IMR-90 (cell line): ENCODE data around the gene LILRA2. TPM values are rescaled to one million over a fixed set of nuclear protein-coding genes. Genes with fewer than 3 reads are reported as not detected.
"Not testable (repeated sequence)": the region's sequence is repeated elsewhere in the genome, so short reads cannot be mapped to it uniquely, and the experiment has no call there.

Source experiments
- ATAC-seq: fragments of 200-7000 bp; cut with Tn5 transposase; 2 replicates; pipeline ENCODE4 v1.9.1; 2020; ENCODE audit warnings: low read depth, mild to moderate bottlenecking, moderate library complexity
- BruUV-seq: library from RNA; stranded (reverse); fragments of 400-500 nt; replicated peaks from 2 replicates; lab custom pipeline; 2021; lab: Mats Ljungman, UMichigan
- CTCF ChIA-PET: fragments of 300-600 bp; formaldehyde crosslinking; extraction: SDS; loops from one replicate; lab custom pipeline; 2021; ENCODE audit warnings: antibody characterized with exemption; lab: Yijun Ruan, JAX
- POLR2A ChIA-PET: fragments of 300-600 bp; sonication (Branson Sonifier 250); formaldehyde crosslinking; loops from one replicate; lab custom pipeline; 2022; ENCODE audit warnings: antibody characterized with exemption; ENCODE audit not compliant: unreplicated experiment; lab: Charles Lee
- DNase-seq: peaks from one replicate; pipeline ENCODE4 v3.0.0; 2013
- H2AFZ ChIP-seq: replicated peaks from 2 replicates; pipeline ENCODE3; 2013; ENCODE audit warnings: low read length, mild to moderate bottlenecking; ENCODE audit not compliant: poor library complexity
- H2AK5ac ChIP-seq: 2 replicates; pipeline ENCODE4 v1.6.1; 2013; ENCODE audit warnings: low read depth, low read length, inconsistent platforms
- H2AK9ac ChIP-seq: replicated peaks from 2 replicates; pipeline ENCODE3; 2013; ENCODE audit warnings: mild to moderate bottlenecking, low read depth, low read length, moderate library complexity; ENCODE audit not compliant: poor library complexity
- H2BK120ac ChIP-seq: 2 replicates; pipeline ENCODE4 v1.6.1; 2013; ENCODE audit warnings: low read depth, low read length, inconsistent platforms
- H2BK15ac ChIP-seq: 3 replicates; pipeline ENCODE4 v1.6.1; 2013; ENCODE audit warnings: low read depth, low read length, inconsistent platforms
- H2BK20ac ChIP-seq: 2 replicates; pipeline ENCODE4 v1.6.1; 2013; ENCODE audit warnings: low read depth, mild to moderate bottlenecking, inconsistent platforms, low read length, moderate library complexity
- H2BK5ac ChIP-seq: 2 replicates; pipeline ENCODE4 v1.6.1; 2013; ENCODE audit warnings: mild to moderate bottlenecking, low read depth, low read length, inconsistent platforms; ENCODE audit not compliant: poor library complexity, severe bottlenecking
- H3K14ac ChIP-seq: replicated peaks from 2 replicates; pipeline ENCODE4 v1.6.1; 2013; ENCODE audit warnings: low read depth, low read length, inconsistent platforms
- H3K18ac ChIP-seq: 2 replicates; pipeline ENCODE4 v1.6.1; 2013; ENCODE audit warnings: low read depth, low read length, control low read depth
- H3K23ac ChIP-seq: 2 replicates; pipeline ENCODE4 v1.6.1; 2013; ENCODE audit warnings: low read depth, low read length, inconsistent platforms
- H3K27ac ChIP-seq: 2 replicates; pipeline ENCODE4 v1.5.1; 2013; ENCODE audit warnings: mild to moderate bottlenecking, control low read depth, low read length; ENCODE audit not compliant: insufficient read depth
- H3K27me3 ChIP-seq: 2 replicates; pipeline ENCODE4 v1.6.1; 2013; ENCODE audit warnings: low read length; ENCODE audit not compliant: control insufficient read depth, insufficient read depth
- H3K36me3 ChIP-seq: 2 replicates; pipeline ENCODE4 v1.6.1; 2013; ENCODE audit warnings: low read length, mixed read lengths; ENCODE audit not compliant: control insufficient read depth, insufficient read depth
- H3K4ac ChIP-seq: 2 replicates; pipeline ENCODE4 v1.6.1; 2013; ENCODE audit warnings: low read depth, low read length, inconsistent platforms
- H3K4me1 ChIP-seq: 2 replicates; pipeline ENCODE4 v1.6.1; 2013; ENCODE audit warnings: low read length, mixed read lengths; ENCODE audit not compliant: control insufficient read depth, insufficient read depth
- H3K4me2 ChIP-seq: 2 replicates; pipeline ENCODE4 v1.6.1; 2013; ENCODE audit warnings: low read depth, mild to moderate bottlenecking, control low read depth, low read length, moderate library complexity
- H3K4me3 ChIP-seq: 2 replicates; pipeline ENCODE4 v1.5.1; 2013; ENCODE audit warnings: low read depth, mild to moderate bottlenecking, control low read depth, low read length, moderate library complexity; ENCODE audit not compliant: insufficient read depth
- H3K56ac ChIP-seq: 2 replicates; pipeline ENCODE4 v1.6.1; 2013; ENCODE audit warnings: low read length, inconsistent platforms; ENCODE audit not compliant: insufficient read depth; ENCODE audit errors: extremely low read depth
- H3K79me1 ChIP-seq, 2 experiments: 2 replicates each; pipeline ENCODE4 v1.6.1; 2013; ENCODE audit warnings: low read length in 2 of 2, inconsistent platforms in 1 of 2, low read depth in 1 of 2
- H3K9ac ChIP-seq: 2 replicates; pipeline ENCODE4 v1.6.1; 2013; ENCODE audit warnings: low read depth, low read length, control low read depth
- H3K9me1 ChIP-seq: 2 replicates; pipeline ENCODE4 v1.6.1; 2013; ENCODE audit warnings: low read length, inconsistent platforms; ENCODE audit not compliant: insufficient read depth
- H3K9me3 ChIP-seq: 2 replicates; pipeline ENCODE4 v1.6.1; 2013; ENCODE audit warnings: low read length; ENCODE audit not compliant: control insufficient read depth, insufficient read depth
- H4K20me1 ChIP-seq: 2 replicates; pipeline ENCODE4 v1.6.1; 2013; ENCODE audit warnings: low read length, inconsistent platforms; ENCODE audit not compliant: insufficient read depth
- H4K5ac ChIP-seq: 2 replicates; pipeline ENCODE4 v1.6.1; 2013; ENCODE audit warnings: mild to moderate bottlenecking, low read depth, low read length, control low read depth
- H4K8ac ChIP-seq, 2 experiments: 2 replicates each; pipeline ENCODE4 v1.6.1; 2013; ENCODE audit warnings: low read depth in 2 of 2, low read length in 2 of 2, control low read depth in 1 of 2, inconsistent platforms in 1 of 2
- H4K91ac ChIP-seq: 2 replicates; pipeline ENCODE4 v1.6.1; 2013; ENCODE audit warnings: low read depth, low read length, inconsistent platforms; ENCODE audit not compliant: insufficient read depth
- BHLHE40 ChIP-seq: fragments of 150-350 bp; IDR thresholded peaks from 2 replicates; pipeline ENCODE4 v1.6.1; 2016; ENCODE audit warnings: mild to moderate bottlenecking, low read depth, low read length
- CEBPB ChIP-seq: IDR thresholded peaks from 2 replicates; pipeline ENCODE4 v1.6.1; 2012; ENCODE audit warnings: low read depth, low read length, improper control_type of control experiment
- CTCF ChIP-seq: conservative IDR thresholded peaks from 2 replicates; pipeline ENCODE4 v1.5.1; 2012; ENCODE audit warnings: mild to moderate bottlenecking, low read depth, low read length, improper control_type of control experiment
- FOS ChIP-seq: fragments of 150-350 bp; IDR thresholded peaks from 2 replicates; pipeline ENCODE4 v1.6.1; 2016; ENCODE audit warnings: low read depth, low read length
- POLR2A ChIP-seq: IDR thresholded peaks from 2 replicates; pipeline ENCODE4 v1.6.1; 2012; ENCODE audit warnings: mild to moderate bottlenecking, low read depth, low read length
- RAD21 ChIP-seq: IDR thresholded peaks from 2 replicates; pipeline ENCODE4 v1.6.1; 2012; ENCODE audit warnings: low read length, improper control_type of control experiment
- RFX5 ChIP-seq: IDR thresholded peaks from 2 replicates; pipeline ENCODE4 v1.8.0; 2012; ENCODE audit warnings: low read depth, mild to moderate bottlenecking, low read length, moderate library complexity
- WGBS, 2 experiments: methylation state at CpG; one replicate each; pipeline versions ENCODE4 v1.1.5 to v1.1.7; 2013; ENCODE audit warnings: missing lambda C conversion rate in 2 of 2; ENCODE audit not compliant: insufficient read length in 1 of 2; ENCODE audit errors: extremely low coverage in 2 of 2; 5-methylcytosine and 5-hydroxymethylcytosine counted together
- dilution Hi-C: fragments of 300-500 bp; cut with HindIII; formaldehyde crosslinking; loops from one replicate; pipeline ENCODE4 v1.14.3; 2018; ENCODE audit warnings: low sequenced_read_pairs; ENCODE audit not compliant: unreplicated experiment
- in situ Hi-C: fragments of 300-500 bp; cut with MboI; formaldehyde crosslinking; loops from 3 replicates; pipeline ENCODE4 v1.14.3; 2019; ENCODE audit warnings: low sequenced_read_pairs, inconsistent platforms, mixed read lengths
- intact Hi-C: fragments of 100-400 bp; cut with micrococcal nuclease; formaldehyde crosslinking; loops from 2 replicates; pipeline ENCODE4 v1.10.0; 2022
- polyA plus RNA-seq, 3 experiments: library from polyadenylated mRNA; depleted of rRNA; stranded (reverse); fragments of >200 nt; gene quantifications; 2 replicates each; pipeline ENCODE4 v1.2.3, GENCODE V29; 2012; ENCODE audit warnings: low replicate concordance in 1 of 3
- total RNA-seq: library from RNA; depleted of rRNA; stranded (reverse); fragments of >200 nt; gene quantifications from 2 replicates; pipeline ENCODE4 v1.2.3, GENCODE V29; 2012

LILRA2 gene
- total and polyA plus RNA-seq, 2 of the 4 experiments (the other 2 are of a cell fraction) = not detected

GRCh38 chr19:54626757-54627156 is 53.2 kb downstream of the LILRA2 start:
- in situ Hi-C loops (no loop called here), intact Hi-C loops (no loop called here), dilution Hi-C loops (no loop called here)
- Histone ChIP-seq H2AFZ (no peak overlapping the region), H4K91ac (no peak overlapping the region), H3K36me3 (no peaks in the 10 kb centered on the region), H2AK9ac (no peak overlapping the region), H3K4me2 (no peak overlapping the region), H3K4me3 (no peak overlapping the region), H3K9ac (no peak overlapping the region), H3K9me3 (peaks cover 9% of the 10 kb centered on the region), H3K27ac (no peak overlapping the region), H3K18ac (no peak overlapping the region), H3K4me1 (no peaks in the 10 kb centered on the region), H3K27me3 (no peaks in the 10 kb centered on the region), H4K20me1 (no peaks in the 10 kb centered on the region), H2BK5ac (no peak overlapping the region), H4K5ac (no peak overlapping the region), H3K4ac (no peak overlapping the region), H3K14ac (no peak overlapping the region), H3K9me1 (no peaks in the 10 kb centered on the region), H2BK15ac (no peak overlapping the region), H4K8ac (no peak overlapping the region), H2BK20ac (no peak overlapping the region), H3K23ac (no peak overlapping the region), H3K79me1 (no peaks in the 10 kb centered on the region), H2BK120ac (no peak overlapping the region), H2AK5ac (no peak overlapping the region), H3K56ac (no peak overlapping the region)
- no peak for ATAC-seq
- DNase-seq = no peak
- ChIA-PET POLR2A (no interaction called here), CTCF (no interaction called here)
- no TSS peak for BruUV-seq
- WGBS, 2 experiments = 0% methylated on average over 2 of the region's 8 CpGs; no CpG with 5 or more reads in 1 of the 2 experiments
- TF ChIP-seq CTCF = no peak
- TF ChIP-seq CEBPB = no peak
- TF ChIP-seq RFX5 = no peak
- TF ChIP-seq BHLHE40 = no peak
- TF ChIP-seq POLR2A = no peak
- TF ChIP-seq RAD21 = no peak
- no peak for TF ChIP-seq FOS

- not testable (repeated sequence) for ATAC-seq
Measured at GRCh38 chr19:54627912-54628311, 54.3 kb downstream of the LILRA2 start.

More at GRCh38 chr19:54627912-54628311, 54.3 kb downstream of the LILRA2 start:
- H2AK9ac ChIP-seq, H3K18ac ChIP-seq, H3K23ac ChIP-seq, H2AFZ ChIP-seq, H2BK120ac ChIP-seq, H4K20me1 ChIP-seq, CTCF ChIA-PET, H3K4me1 ChIP-seq, intact Hi-C loops, H2BK15ac ChIP-seq, H3K4me3 ChIP-seq, dilution Hi-C loops, H3K4ac ChIP-seq, POLR2A ChIA-PET, H3K9ac ChIP-seq, H3K36me3 ChIP-seq, BruUV-seq, H2BK5ac ChIP-seq, H4K91ac ChIP-seq, H2BK20ac ChIP-seq, H4K5ac ChIP-seq, H3K79me1 ChIP-seq, H2AK5ac ChIP-seq, H3K14ac ChIP-seq, H3K27ac ChIP-seq, H3K27me3 ChIP-seq, H3K4me2 ChIP-seq, H3K9me1 ChIP-seq, H4K8ac ChIP-seq, in situ Hi-C loops, DNase-seq, H3K56ac ChIP-seq: not testable (repeated sequence)
- H3K9me3 ChIP-seq = peaks cover 14% of the 10 kb centered on the region
- WGBS, 2 experiments = no CpG with 5 or more reads among the region's 4 CpGs
